ENCODE results near the gene CHMP1B. TPM values are rescaled to one million over a fixed set of nuclear protein-coding genes. Genes with fewer than 3 reads are reported as not detected.
A peak's percentile ranks its signal among the peaks of the same experiment; 100 is the strongest.

CHMP1B gene
- total RNA-seq, 1 experiment from 2014 or later = 38.7 TPM

GRCh38 chr18:11857177-11857887 lies 6.1 kb downstream of the CHMP1B start:
- Histone ChIP-seq H3K4ac (ENCODE audit: low read depth, low read length) (no peak overlapping the region), H2AK5ac (ENCODE audit: insufficient read length, low read length) (no peak overlapping the region), H3K9ac (ENCODE audit: extremely low read depth, insufficient read length, low read length) (peak overlapping the region; percentile 5), H3K56ac (ENCODE audit: insufficient read length, low read depth, low read length) (no peak overlapping the region), H4K91ac (ENCODE audit: insufficient read length, low read depth, low read length) (no peak overlapping the region), H3K27me3 (ENCODE audit: insufficient read depth, low read length) (no peaks in the 10 kb centered on the region), H3K4me1 (ENCODE audit: insufficient read depth, low read length) (peaks cover 5% of the 10 kb centered on the region; the same call in 1 of the 2 replicates), H2BK120ac (ENCODE audit: low read depth, low read length, poor library complexity, severe bottlenecking) (no peak overlapping the region), H3K79me2 (ENCODE audit: insufficient read depth, low read length) (peaks cover 8% of the 10 kb centered on the region; the same call in 1 of the 2 replicates), H2BK15ac (ENCODE audit: low read depth, low read length) (no peak overlapping the region), H2BK12ac (ENCODE audit: insufficient read length, low read depth, low read length) (no peak overlapping the region), H4K20me1 (ENCODE audit: control insufficient read depth, insufficient read depth, insufficient read length) (no peaks in the 10 kb centered on the region), H3K18ac (ENCODE audit: insufficient read length, low read depth, low read length) (peak overlapping the region; percentile 1), H3K14ac (ENCODE audit: insufficient read depth, low read length) (peak overlapping the region; percentile 16; the same call in 1 of the 2 replicates), H2BK5ac (ENCODE audit: insufficient read length, low read length) (no peak overlapping the region), H3T11ph (ENCODE audit: low read length) (no peak overlapping the region), H3K79me1 (ENCODE audit: insufficient read depth, low read depth, low read length, poor library complexity, severe bottlenecking) (no peaks in the 10 kb centered on the region), H4K5ac (ENCODE audit: insufficient read length, low read depth, low read length) (no peak overlapping the region), H3K4me2 (ENCODE audit: insufficient read depth, insufficient read length, low read length) (no peak overlapping the region), H2AFZ (ENCODE audit: low read length) (no peak overlapping the region), H4K8ac (replicated peaks; ENCODE audit: insufficient read length, low read depth, low read length) (no peak overlapping the region), H3K23ac (ENCODE audit: insufficient read length, low read depth, low read length) (no peak overlapping the region), H3K23me2 (ENCODE audit: insufficient read length, low read depth, low read length, poor library complexity, severe bottlenecking) (no peaks in the 10 kb centered on the region), H3K27ac (ENCODE audit: insufficient read length, low read depth, low read length) (peak overlapping the region; percentile 1), H2BK20ac (ENCODE audit: low read depth, low read length, poor library complexity, severe bottlenecking) (no peak overlapping the region), H3K9me3 (ENCODE audit: control insufficient read depth, low read depth, low read length) (no peaks in the 10 kb centered on the region)
- Mint-ChIP-seq H3K4me3 (peak overlapping the region; percentile 16 to 23), H3K9me3 (no peaks in the 10 kb centered on the region), H3K27ac (peak overlapping the region; percentile 60 to 98 (median 96)), H3K27me3 (ENCODE audit: low read depth) (no peaks in the 10 kb centered on the region), H3K36me3 (ENCODE audit: insufficient read depth in 1 of 3, low read depth in 3 of 3) (peaks cover 0 to 2% (median 0%) of the 10 kb centered on the region in 3 experiments; a peak in 2 of 7 replicates), H3K4me1 (peaks cover 38 to 39% of the 10 kb centered on the region in 2 experiments)
- WGBS (ENCODE audit: extremely low coverage, insufficient read length, low lambda C conversion rate) = no CpG with 5 or more reads among the region's 11 CpGs
- DNase-seq = peak; percentile 61
- TF ChIP-seq CTCF (conservative IDR thresholded peaks at IDR 0.05) = no peak
